MM.1S (cell line): Measurements from ENCODE around the gene PLA2R1.
"Not testable (repeated sequence)": the region's sequence is repeated elsewhere in the genome, so short reads cannot be mapped to it uniquely, and the experiment has no call there.

Experiments used
- DNase-seq: peaks from one replicate; pipeline ENCODE4 v3.0.0-alpha.2; 2015
- H2AFZ ChIP-seq: fragments of 300-600 bp; sonication (generic); 2 replicates; pipeline ENCODE4 v1.6.0; 2016; ENCODE audit warnings: antibody characterized with exemption, low read length
- H3F3A ChIP-seq: fragments of 300-600 bp; sonication (generic); 2 replicates; pipeline ENCODE4 v1.6.1; 2016; ENCODE audit warnings: mild to moderate bottlenecking, antibody characterized with exemption, low read length, moderate library complexity, mixed read lengths; ENCODE audit not compliant: insufficient read depth
- H3K27ac ChIP-seq: fragments of 300-600 bp; sonication (generic); 2 replicates; pipeline ENCODE4 v1.5.1; 2016; ENCODE audit warnings: mild to moderate bottlenecking, low read length
- H3K27me3 ChIP-seq: fragments of 300-600 bp; sonication (generic); replicated peaks from 2 replicates; pipeline ENCODE4 v1.6.0; 2016; ENCODE audit warnings: low read length; ENCODE audit not compliant: insufficient read depth
- H3K36me3 ChIP-seq: fragments of 300-600 bp; sonication (generic); replicated peaks from 2 replicates; pipeline ENCODE4 v1.6.1; 2016; ENCODE audit warnings: mild to moderate bottlenecking, low read length, mixed read lengths; ENCODE audit not compliant: insufficient read depth
- H3K4me1 ChIP-seq: fragments of 300-600 bp; sonication (generic); 2 replicates; pipeline ENCODE4 v1.6.1; 2016; ENCODE audit warnings: low read length, mixed read lengths
- H3K4me2 ChIP-seq: fragments of 300-600 bp; sonication (generic); 2 replicates; pipeline ENCODE4 v1.6.0; 2016; ENCODE audit warnings: low read depth, low read length
- H3K4me3 ChIP-seq: fragments of 300-600 bp; sonication (generic); 2 replicates; pipeline ENCODE4 v1.5.1; 2016; ENCODE audit warnings: low read length, mixed read lengths
- H3K79me2 ChIP-seq: fragments of 300-600 bp; sonication (generic); 2 replicates; pipeline ENCODE4 v1.6.1; 2016; ENCODE audit warnings: mixed run types, low read length, mixed read lengths
- H3K9ac ChIP-seq: fragments of 300-600 bp; sonication (generic); 2 replicates; pipeline ENCODE4 v1.6.1; 2016; ENCODE audit warnings: low read length, mixed read lengths
- H3K9me2 ChIP-seq: fragments of 300-600 bp; sonication (generic); replicated peaks from 2 replicates; pipeline ENCODE4 v1.6.1; 2016; ENCODE audit warnings: mild to moderate bottlenecking, low read length, mixed read lengths; ENCODE audit not compliant: insufficient read depth
- H3K9me3 ChIP-seq: fragments of 300-600 bp; sonication (generic); replicated peaks from 2 replicates; pipeline ENCODE4 v1.6.1; 2016; ENCODE audit warnings: mild to moderate bottlenecking, low read length, mixed read lengths; ENCODE audit not compliant: insufficient read depth
- H4K20me1 ChIP-seq: fragments of 300-600 bp; sonication (generic); 2 replicates; pipeline ENCODE4 v1.6.1; 2016; ENCODE audit warnings: mild to moderate bottlenecking, low read length, moderate library complexity, mixed read lengths; ENCODE audit not compliant: insufficient read depth
- CTCF ChIP-seq: fragments of 300-600 bp; sonication (generic); IDR thresholded peaks from 2 replicates; pipeline ENCODE4 v1.5.1; 2016; ENCODE audit warnings: antibody characterized with exemption, low read length, mixed read lengths
- EZH2 ChIP-seq: fragments of 300-600 bp; sonication (generic); optimal IDR thresholded peaks from 2 replicates; pipeline ENCODE3; 2017; ENCODE audit warnings: low read depth, mild to moderate bottlenecking, antibody characterized with exemption, low read length, mixed read lengths
- EZH2phosphoT487 ChIP-seq: fragments of 300-600 bp; sonication (generic); IDR thresholded peaks from 2 replicates; pipeline ENCODE4 v1.6.1; 2018; ENCODE audit warnings: antibody characterized with exemption, low read length

The PLA2R1 gene

GRCh38 chr2:160041091-160041490 lies 21.3 kb downstream of the PLA2R1 start:
- Histone ChIP-seq H3K9ac (no peak overlapping the region), H3K27me3 (no peaks in the 10 kb centered on the region), H3K4me1 (no peaks in the 10 kb centered on the region), H3F3A (no peaks in the 10 kb centered on the region), H3K9me3 (no peaks in the 10 kb centered on the region), H3K4me3 (no peak overlapping the region), H3K79me2 (no peaks in the 10 kb centered on the region), H2AFZ (no peak overlapping the region), H3K27ac (no peak overlapping the region), H3K9me2 (no peaks in the 10 kb centered on the region), H3K4me2 (no peak overlapping the region), H4K20me1 (no peaks in the 10 kb centered on the region), H3K36me3 (no peaks in the 10 kb centered on the region)
- TF ChIP-seq CTCF (no peak), EZH2 (no peak), EZH2phosphoT487 (no peak)
- no peak for DNase-seq

GRCh38 chr2:160039166-160039903 lies 23.1 kb downstream of the PLA2R1 start:
- no peak overlapping the region for H3K27ac ChIP-seq
- no peaks in the 10 kb centered on the region for H4K20me1 ChIP-seq
- no peak overlapping the region for H3K4me3 ChIP-seq
- DNase-seq = no peak
- TF ChIP-seq EZH2phosphoT487 = no peak
- no peak for TF ChIP-seq CTCF
- TF ChIP-seq EZH2 = no peak
- H3K9me2 ChIP-seq = no peaks in the 10 kb centered on the region
- H3K36me3 ChIP-seq = no peaks in the 10 kb centered on the region
- no peaks in the 10 kb centered on the region for H3K4me1 ChIP-seq
- no peak overlapping the region for H3K9ac ChIP-seq
- no peak overlapping the region for H3K4me2 ChIP-seq
- no peaks in the 10 kb centered on the region for H3K9me3 ChIP-seq
- H3K27me3 ChIP-seq = no peaks in the 10 kb centered on the region
- H3K79me2 ChIP-seq = no peaks in the 10 kb centered on the region
- H2AFZ ChIP-seq = no peak overlapping the region
- no peaks in the 10 kb centered on the region for H3F3A ChIP-seq

GRCh38 chr2:160038662-160039061 lies 23.8 kb downstream of the PLA2R1 start:
- H3K27ac ChIP-seq = not testable (repeated sequence)

GRCh38 chr2:160036736-160037135 lies 25.7 kb downstream of the PLA2R1 start:
- no peak overlapping the region for H2AFZ ChIP-seq
- no peak overlapping the region for H3K27ac ChIP-seq
- no peaks in the 10 kb centered on the region for H3K9me2 ChIP-seq
- no peak overlapping the region for H3K4me2 ChIP-seq
- no peak overlapping the region for H3K4me3 ChIP-seq
- H3F3A ChIP-seq = no peaks in the 10 kb centered on the region
- no peaks in the 10 kb centered on the region for H3K9me3 ChIP-seq
- H3K27me3 ChIP-seq = no peaks in the 10 kb centered on the region
- H3K79me2 ChIP-seq = no peaks in the 10 kb centered on the region
- H3K9ac ChIP-seq = no peak overlapping the region
- H4K20me1 ChIP-seq = no peaks in the 10 kb centered on the region
- no peaks in the 10 kb centered on the region for H3K4me1 ChIP-seq
- H3K36me3 ChIP-seq = no peaks in the 10 kb centered on the region
- TF ChIP-seq EZH2phosphoT487 = no peak
- no peak for TF ChIP-seq CTCF
- TF ChIP-seq EZH2 = no peak
- DNase-seq = no peak

More at GRCh38 chr2:160038662-160039061, 23.8 kb downstream of the PLA2R1 start:
- not testable (repeated sequence) for DNase-seq, H3K4me1 ChIP-seq, H2AFZ ChIP-seq, H3K9ac ChIP-seq, H3K27me3 ChIP-seq, H3K79me2 ChIP-seq, H3K9me2 ChIP-seq, H3K4me2 ChIP-seq, H3K36me3 ChIP-seq, H3K4me3 ChIP-seq, H3F3A ChIP-seq, H4K20me1 ChIP-seq, H3K9me3 ChIP-seq
